ENCODE data around the gene SATB2.

DNA sequence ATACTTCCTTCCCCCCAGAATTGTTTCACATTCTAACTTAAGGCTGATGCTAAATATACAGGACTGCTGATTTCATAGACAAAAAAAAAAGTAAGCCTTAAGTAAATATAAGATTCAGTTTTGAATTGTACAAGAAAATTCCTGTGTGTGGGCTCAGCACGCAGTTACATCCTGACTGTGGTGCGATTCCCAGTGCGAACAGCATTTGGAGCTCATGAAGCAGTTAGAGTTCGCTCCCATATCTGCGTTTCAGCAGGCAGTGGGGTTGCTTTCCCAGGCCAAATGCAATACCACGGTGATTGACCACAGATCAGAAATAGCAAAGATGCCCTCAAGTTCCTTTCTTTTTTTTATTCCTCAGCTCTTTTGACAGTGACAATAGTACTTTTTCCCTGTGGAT, 75.6 kb downstream of the SATB2 start:
- TF ChIP-seq, protein P1, sequence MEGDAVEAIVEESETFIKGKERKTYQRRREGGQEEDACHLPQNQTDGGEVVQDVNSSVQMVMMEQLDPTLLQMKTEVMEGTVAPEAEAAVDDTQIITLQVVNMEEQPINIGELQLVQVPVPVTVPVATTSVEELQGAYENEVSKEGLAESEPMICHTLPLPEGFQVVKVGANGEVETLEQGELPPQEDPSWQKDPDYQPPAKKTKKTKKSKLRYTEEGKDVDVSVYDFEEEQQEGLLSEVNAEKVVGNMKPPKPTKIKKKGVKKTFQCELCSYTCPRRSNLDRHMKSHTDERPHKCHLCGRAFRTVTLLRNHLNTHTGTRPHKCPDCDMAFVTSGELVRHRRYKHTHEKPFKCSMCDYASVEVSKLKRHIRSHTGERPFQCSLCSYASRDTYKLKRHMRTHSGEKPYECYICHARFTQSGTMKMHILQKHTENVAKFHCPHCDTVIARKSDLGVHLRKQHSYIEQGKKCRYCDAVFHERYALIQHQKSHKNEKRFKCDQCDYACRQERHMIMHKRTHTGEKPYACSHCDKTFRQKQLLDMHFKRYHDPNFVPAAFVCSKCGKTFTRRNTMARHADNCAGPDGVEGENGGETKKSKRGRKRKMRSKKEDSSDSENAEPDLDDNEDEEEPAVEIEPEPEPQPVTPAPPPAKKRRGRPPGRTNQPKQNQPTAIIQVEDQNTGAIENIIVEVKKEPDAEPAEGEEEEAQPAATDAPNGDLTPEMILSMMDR (conservative IDR thresholded peaks at IDR 0.05), result no peak
- TF ChIP-seq ZFX (IDR thresholded peaks at IDR 0.05), result no peak

Data from C4-2B (cell line).